Measurements from ENCODE around the gene MSI2.

Gene MSI2

GRCh38 chr17:57447357-57447989 lies 191.2 kb downstream of the MSI2 start:
- FAIRE-seq: no peak

DNA sequence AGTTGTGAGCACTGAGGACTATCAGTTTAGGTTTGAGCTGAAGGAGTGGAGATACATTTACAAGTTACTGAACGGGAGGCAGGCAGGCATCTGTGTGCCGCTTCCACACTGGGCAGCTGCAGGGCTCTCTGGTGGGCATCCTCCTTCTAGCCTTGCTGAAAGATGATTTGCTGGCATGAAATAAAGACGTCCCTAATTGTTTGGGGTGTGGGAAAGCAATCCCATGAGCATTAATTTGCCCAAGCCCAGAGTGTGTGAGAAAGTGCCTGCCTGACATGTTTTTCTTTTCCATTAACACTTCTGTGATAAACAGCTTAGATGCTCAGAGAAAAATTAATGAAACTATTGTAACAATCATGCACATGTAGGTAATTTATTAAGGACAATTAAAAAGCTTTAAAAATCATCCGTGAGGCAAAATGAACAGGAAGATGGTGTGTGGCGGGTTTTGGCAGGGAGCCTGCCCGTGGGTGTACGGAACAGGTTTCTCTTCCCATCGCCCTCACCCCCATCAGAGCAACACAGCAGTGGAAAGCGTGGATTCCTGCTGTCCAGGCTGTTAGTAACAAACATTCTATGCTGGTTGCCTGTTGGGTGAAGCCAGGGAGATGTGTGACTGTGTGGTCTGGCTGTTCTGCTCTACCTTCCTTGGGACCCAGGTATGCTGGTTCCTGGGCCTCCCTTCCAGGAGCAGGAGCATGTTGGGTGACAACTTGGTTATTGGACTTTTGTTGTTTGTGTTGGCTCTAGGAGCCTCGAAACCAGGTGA lies 191.9 kb downstream of the MSI2 start:
- no peak for FAIRE-seq

DNA sequence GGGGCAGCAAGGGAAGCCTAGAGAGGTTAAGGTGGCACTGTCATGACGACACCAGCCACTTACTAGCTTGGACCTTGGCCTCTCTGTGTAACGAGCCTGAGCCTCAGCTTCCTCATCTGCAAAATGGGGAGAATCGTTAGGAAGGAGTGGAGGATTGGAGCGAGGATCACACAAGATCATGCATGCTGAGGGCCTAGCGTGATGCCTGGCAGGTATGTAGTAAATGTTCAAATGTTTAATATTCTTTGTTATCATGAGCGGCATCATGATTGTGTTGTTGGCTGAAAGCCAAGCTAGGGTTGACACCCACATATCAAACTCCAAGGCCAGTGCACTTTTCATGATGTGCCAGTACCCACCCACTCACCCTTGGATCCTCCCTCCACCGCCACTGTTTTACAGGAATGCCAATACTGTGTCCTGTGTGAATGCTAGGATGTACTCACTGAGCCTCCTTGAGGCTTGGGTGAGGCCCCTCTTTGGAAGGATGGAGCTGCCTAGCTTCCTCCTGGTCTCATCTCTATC lies 192.5 kb downstream of the MSI2 start:
- FAIRE-seq: no peak

- no peak for FAIRE-seq
Measured at GRCh38 chr17:57451191-57451590, 194.9 kb downstream of the MSI2 start.

GRCh38 chr17:57451643-57452042 lies 195.3 kb downstream of the MSI2 start:
- FAIRE-seq: no peak

DNA sequence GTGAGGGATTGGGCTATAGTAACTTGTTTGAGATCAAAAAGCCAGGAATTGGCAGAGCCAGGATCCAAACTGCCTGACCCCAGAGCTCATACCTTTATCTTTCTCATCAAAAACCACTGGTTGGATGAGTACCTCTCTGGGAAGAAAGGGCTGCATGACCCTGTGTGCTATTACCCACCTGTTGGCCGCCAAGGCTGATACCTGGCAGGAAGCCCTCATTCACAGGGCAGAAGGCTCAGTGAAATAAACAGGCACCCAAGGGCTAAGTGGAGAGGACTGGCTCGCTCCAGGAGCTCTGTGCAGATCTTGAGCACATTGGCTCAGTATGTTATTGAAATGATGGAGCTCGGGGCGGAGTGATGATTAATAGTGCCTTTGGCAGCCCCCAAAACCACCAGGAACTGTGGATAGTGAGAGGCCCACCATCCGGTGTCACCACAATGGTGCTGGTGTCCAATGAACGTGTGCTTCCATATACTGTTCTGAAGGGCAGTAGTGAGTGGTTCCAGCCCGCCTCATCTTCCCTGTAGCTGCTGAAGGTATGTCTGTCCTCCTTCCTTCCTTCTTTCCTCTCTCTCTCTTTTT lies 197.6 kb downstream of the MSI2 start:
- no peak for FAIRE-seq

GRCh38 chr17:57454729-57455062 lies 198.4 kb downstream of the MSI2 start:
- FAIRE-seq: no peak

DNA sequence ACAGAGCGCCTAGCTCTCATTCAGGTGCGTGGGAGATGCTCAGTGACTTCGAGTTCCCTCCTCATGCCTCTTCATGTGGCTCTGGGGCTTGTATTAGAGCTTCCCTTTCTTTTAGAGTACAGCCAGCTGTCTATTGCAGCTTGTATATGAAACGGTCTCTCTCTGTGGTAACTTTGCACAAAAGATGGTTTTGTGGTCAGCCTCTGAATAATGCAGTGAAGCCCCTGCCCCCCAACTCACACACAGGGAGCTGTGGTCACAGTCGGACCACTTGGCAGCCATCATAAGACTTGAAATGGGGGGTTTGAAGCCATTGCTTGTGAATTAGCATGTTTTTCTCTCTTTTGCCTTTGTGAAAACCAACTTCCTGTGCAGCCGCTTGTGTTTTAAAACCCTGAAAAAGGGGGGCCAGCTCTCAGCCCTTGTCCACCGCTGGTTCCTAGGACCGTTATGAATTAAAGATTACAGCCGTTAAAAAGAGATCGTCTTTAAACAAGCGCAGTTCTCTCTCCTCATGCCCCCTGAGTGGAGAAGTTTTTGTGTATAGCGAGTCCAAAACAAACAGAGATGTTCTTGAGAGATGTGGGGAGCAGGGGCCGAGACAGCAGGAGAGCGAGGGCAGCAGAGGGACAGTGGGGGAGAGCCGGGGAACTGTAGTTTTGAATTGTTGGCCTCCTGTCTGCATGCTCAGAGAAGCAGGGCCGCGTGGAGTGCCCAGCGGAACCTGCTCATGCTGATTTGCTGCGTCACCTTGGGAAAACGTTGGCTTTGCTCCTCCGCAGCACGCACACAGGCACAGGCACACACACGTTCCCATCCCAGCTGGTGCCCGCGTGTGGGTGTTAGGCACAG lies 199.0 kb downstream of the MSI2 start:
- no peak for FAIRE-seq

GRCh38 chr17:57456622-57457021 lies 200.3 kb downstream of the MSI2 start:
- FAIRE-seq: no peak

GRCh38 chr17:57457188-57457587 lies 200.9 kb downstream of the MSI2 start:
- FAIRE-seq: no peak

DNA sequence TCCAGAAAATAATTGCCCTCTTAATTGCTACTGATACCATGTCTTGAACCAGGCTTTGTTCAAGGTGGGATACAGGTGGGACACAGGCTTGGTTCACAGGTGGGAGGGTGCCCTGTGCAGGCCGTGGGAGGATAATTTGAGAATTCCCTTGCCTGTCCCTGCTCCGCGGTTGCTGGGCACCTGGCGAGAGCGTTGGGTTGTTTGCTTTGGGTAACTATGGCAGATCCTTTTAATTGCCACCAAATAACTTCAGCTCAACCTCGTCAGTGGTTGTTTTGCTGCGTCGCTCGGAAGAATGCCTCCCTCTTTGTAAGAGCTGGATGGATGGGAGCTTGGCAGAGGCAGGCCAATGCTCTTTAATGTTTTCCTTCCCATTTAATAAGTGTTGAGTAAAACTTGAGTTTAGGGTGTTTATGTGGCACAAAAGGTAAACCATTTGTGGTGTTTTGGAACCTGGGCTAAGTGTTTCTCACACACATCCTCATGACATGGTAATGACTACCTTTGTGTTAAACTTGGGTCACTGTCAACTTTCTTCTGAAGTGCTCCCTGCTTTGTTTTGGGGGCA lies 202.5 kb downstream of the MSI2 start:
- no peak for FAIRE-seq

- no peak for FAIRE-seq
Measured at GRCh38 chr17:57459286-57459915, 203.1 kb downstream of the MSI2 start.

GRCh38 chr17:57461082-57461481 lies 204.8 kb downstream of the MSI2 start:
- no peak for FAIRE-seq

GRCh38 chr17:57462007-57462579 lies 205.8 kb downstream of the MSI2 start:
- no peak for FAIRE-seq

DNA sequence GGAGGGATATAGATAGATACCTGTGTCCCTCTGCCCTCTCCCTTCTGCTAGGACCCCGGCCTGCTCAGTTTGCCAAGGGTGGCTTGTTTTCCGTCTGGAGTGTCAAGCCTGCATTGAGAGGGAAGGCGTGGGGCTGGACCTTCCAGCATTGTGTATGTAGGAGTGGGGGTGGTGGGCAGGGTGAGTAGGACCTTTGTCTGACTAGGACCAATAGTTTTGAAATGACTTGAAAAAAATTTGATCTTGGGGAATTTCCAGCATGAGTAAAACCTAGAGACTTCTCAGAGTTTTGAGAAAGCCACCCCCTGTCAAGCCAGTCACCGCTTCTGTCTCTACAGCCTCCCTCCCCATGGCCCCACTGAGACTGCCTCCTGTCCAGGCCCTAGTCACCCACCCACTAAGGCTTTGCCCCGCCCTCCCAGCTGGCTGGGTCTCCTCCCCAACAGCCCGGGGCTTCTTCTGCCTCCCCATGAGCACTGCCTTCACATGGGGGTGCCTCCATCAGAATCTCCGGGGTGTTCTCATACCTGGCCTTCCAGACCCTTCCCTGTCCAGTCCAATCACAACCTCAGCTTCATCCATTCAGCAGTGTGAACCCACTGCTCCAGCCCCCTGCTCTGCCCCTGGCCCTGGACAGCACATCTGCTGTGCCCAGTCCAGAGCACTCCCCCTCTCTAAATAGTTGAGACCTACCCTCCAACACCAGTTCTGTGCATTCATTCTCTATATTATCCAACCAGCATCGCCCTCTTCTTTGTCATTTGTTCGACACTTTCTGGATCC lies 207.0 kb downstream of the MSI2 start:
- no peak for FAIRE-seq

DNA sequence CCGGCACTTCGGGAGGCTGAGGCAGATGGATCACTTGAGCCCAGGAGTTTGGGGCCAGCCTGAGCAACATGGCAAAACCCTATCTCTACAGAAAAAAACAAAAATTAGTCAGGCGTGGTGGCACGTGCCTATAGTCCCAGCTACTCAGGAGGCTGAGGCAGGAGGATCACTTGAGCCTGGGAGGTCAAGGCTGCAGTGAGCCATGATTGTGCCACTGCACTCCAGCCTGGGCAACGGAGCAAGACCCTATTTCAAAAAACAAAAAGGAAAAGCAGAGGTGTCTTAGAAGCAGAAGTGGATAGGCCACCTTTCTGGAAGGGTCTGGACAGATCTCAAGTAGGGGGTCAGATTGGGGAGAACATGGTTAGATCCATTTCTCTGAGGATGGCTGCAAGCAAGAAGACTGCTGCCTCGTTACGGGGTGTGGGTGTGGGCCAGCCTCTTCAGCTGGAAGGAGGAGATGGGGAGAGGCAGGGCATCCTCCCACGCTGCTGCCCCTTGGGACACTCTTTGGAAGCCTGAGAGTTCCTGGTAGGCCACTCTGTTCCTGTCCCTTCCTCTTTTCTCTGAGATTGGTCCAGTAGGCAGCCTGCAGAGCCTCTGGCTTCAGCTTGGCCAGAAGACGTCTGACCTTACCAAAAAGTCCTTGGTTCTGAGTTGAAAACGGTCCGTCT lies 208.0 kb downstream of the MSI2 start:
- FAIRE-seq: no peak

DNA sequence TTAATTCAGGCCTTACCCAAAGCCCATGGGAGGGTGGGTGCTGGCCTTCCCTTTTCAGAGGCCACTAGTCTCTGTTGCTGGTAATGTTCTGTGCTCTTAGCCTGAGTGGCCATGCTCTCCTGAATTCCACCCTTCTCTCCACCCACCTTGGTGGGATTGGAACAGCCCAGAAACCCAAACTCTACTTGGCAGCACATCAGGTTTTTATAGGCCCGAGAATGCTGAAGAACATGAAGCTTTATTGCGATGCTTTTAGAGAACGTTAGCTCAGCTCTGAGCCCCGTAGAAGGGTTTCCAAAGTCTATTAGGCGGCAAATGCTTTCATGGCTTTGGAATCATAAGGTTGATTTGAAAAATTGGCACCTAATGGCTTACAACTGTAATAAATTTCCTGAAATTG lies 209.3 kb downstream of the MSI2 start:
- FAIRE-seq: no peak

DNA sequence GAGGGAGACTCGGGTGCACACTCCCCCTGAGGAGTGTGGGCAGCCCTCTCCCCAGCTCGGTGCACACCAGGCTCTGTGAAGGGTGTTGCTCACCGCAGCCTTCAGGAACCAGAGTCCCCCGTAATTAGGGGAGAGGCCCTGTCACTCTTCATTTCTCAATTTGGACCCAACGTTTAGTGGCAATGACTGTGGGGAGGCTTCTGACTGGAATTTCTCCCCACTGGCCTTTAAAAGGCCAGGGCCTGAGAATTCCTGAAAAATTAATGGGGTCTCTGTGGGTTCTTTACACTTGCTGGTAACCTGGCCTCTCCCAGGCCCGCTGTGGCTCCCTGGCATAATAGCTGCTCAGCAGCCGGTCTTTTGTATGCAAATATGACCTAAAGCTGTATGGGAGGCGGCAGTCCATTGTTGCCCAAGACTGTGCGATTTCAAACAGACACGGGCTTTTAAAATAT lies 209.7 kb downstream of the MSI2 start:
- no peak for FAIRE-seq

DNA sequence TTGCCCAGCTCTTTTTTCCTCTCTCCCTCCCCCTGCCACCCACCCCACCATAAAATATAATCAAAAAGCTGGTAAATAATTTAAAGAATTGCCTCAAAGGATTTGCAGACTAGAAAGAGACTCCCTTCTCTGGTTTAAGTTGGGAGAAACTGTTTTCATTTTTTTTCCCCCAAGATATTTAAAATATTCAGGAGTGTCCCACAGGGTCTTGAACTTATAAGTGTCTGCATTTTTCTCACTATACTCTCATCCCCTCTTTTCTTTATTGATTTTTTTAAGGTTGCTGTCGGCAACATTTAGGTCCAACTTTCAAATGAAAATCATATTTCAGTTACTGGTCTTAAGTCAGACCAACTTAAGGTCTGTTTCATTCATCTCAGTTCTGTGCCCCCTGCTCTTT lies 210.2 kb downstream of the MSI2 start:
- FAIRE-seq: no peak

DNA sequence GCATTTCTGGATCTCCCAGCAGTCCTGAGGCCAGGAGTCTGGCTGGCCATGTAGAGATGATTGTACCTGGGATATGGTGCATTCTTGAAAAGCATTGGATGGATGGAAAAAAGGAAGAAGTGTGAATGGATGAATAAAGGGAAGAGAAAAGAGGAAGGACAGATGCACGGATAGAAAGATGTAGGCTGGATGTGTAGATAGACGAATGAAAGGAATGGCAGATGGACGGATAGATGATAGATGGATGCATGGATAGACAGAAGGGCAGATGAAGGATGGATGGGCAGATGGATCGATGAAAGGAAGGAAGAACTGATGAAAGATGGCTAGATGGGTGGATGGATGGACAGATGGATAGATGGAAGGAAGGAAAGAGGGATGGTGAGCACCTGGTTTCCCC lies 210.9 kb downstream of the MSI2 start:
- no peak for FAIRE-seq

DNA sequence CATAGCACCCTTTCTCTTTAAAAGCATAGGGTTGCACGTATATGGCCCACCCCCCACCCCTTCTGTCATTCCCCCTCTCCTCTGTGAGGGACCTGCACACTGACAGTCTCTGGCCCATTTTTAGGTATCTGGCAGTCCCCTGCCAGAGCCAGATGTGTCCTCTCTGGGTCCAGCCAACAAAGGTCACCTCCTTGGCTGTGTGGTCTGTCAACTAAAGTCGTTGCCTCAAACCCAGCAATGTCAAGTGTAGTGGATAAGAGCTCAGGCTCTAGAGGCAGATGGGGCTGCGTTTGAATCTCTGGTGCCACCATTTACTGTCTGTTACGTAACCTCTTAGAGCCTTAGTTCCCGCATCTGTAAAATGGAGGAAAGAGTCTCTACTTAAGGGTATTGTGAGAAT lies 211.5 kb downstream of the MSI2 start:
- no peak for FAIRE-seq

Measured in islet of Langerhans (tissue), 1 donor.